ENCODE data around the gene CHML. TPM values are rescaled to one million over a fixed set of nuclear protein-coding genes. Genes with fewer than 3 reads are reported as not detected.
A peak's percentile ranks its signal among the peaks of the same experiment; 100 is the strongest.

CHML gene
- total RNA-seq, 1 donor, result 11.6 TPM

GRCh38 chr1:241608379-241609033, 31.7 kb downstream of the CHML start:
- H2AFZ ChIP-seq (ENCODE audit: low read length), result no peak overlapping the region
- H3K4me2 ChIP-seq (ENCODE audit: insufficient read depth, low read length), result peak overlapping the region; percentile 35
- TF ChIP-seq, protein P1, sequence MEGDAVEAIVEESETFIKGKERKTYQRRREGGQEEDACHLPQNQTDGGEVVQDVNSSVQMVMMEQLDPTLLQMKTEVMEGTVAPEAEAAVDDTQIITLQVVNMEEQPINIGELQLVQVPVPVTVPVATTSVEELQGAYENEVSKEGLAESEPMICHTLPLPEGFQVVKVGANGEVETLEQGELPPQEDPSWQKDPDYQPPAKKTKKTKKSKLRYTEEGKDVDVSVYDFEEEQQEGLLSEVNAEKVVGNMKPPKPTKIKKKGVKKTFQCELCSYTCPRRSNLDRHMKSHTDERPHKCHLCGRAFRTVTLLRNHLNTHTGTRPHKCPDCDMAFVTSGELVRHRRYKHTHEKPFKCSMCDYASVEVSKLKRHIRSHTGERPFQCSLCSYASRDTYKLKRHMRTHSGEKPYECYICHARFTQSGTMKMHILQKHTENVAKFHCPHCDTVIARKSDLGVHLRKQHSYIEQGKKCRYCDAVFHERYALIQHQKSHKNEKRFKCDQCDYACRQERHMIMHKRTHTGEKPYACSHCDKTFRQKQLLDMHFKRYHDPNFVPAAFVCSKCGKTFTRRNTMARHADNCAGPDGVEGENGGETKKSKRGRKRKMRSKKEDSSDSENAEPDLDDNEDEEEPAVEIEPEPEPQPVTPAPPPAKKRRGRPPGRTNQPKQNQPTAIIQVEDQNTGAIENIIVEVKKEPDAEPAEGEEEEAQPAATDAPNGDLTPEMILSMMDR (IDR thresholded peaks at IDR 0.05; ENCODE audit: extremely low read depth, low read depth, low read length), result no peak
- no peaks in the 10 kb centered on the region for H4K20me1 ChIP-seq (ENCODE audit: insufficient read depth, low read length)
- no peaks in the 10 kb centered on the region for H3K79me2 ChIP-seq (ENCODE audit: insufficient read depth, low read length)
- H3K36me3 ChIP-seq (ENCODE audit: insufficient read depth, low read length), result no peaks in the 10 kb centered on the region
- H3K4me1 ChIP-seq (ENCODE audit: insufficient read depth, low read length), result peaks cover 44% of the 10 kb centered on the region
- no peaks in the 10 kb centered on the region for H3K9me3 ChIP-seq (ENCODE audit: low read depth, low read length)
- DNase-seq (ENCODE audit: insufficient read length, low spot score, missing footprints), result no peak
- H3K4me3 ChIP-seq (ENCODE audit: insufficient read depth, low read length), result no peak overlapping the region
- H3K27me3 ChIP-seq (ENCODE audit: insufficient read depth, low read length), result no peaks in the 10 kb centered on the region
- H3K27ac ChIP-seq (ENCODE audit: low read depth, low read length), result peak overlapping the region; percentile 4

DNA sequence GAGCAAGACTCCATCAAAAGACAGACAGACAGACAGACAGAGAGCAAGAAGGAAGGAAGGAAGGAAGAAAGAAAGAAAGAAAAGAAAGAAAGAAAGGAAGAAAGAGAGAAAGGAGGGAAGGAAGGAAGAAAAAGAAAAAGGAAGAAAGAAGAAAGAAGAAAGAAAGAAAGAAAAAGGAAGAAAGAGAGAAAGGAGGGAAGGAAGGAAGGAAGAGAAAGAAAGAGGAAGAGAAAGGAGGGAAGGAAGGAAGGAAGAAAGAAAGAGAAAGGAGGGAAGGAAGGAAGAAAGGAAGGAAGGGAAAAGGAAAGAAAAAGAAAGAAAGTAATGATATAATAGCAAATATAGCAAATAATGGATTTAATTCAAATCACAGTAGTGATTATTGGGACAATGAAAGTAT, 32.7 kb downstream of the CHML start:
- Histone ChIP-seq H3K27ac (ENCODE audit: low read depth, low read length) (no peak overlapping the region), H3K9me3 (ENCODE audit: low read depth, low read length) (no peaks in the 10 kb centered on the region), H3K4me1 (ENCODE audit: insufficient read depth, low read length) (peaks cover 47% of the 10 kb centered on the region), H3K36me3 (ENCODE audit: insufficient read depth, low read length) (no peaks in the 10 kb centered on the region), H3K4me3 (ENCODE audit: insufficient read depth, low read length) (no peak overlapping the region), H4K20me1 (ENCODE audit: insufficient read depth, low read length) (no peaks in the 10 kb centered on the region), H3K4me2 (ENCODE audit: insufficient read depth, low read length) (no peak overlapping the region), H3K79me2 (ENCODE audit: insufficient read depth, low read length) (no peaks in the 10 kb centered on the region), H2AFZ (ENCODE audit: low read length) (no peak overlapping the region), H3K27me3 (ENCODE audit: insufficient read depth, low read length) (no peaks in the 10 kb centered on the region)
- no peak for DNase-seq (ENCODE audit: insufficient read length, low spot score, missing footprints)
- TF ChIP-seq, protein P1 (IDR thresholded peaks at IDR 0.05; ENCODE audit: extremely low read depth, low read depth, low read length), result no peak

- H3K79me2 ChIP-seq (ENCODE audit: insufficient read depth, low read length), result no peaks in the 10 kb centered on the region
- no peaks in the 10 kb centered on the region for H3K27me3 ChIP-seq (ENCODE audit: insufficient read depth, low read length)
- peak overlapping the region; percentile 27 for H3K4me2 ChIP-seq (ENCODE audit: insufficient read depth, low read length)
- H2AFZ ChIP-seq (ENCODE audit: low read length), result no peak overlapping the region
- no peak for DNase-seq (ENCODE audit: insufficient read length, low spot score, missing footprints)
- H4K20me1 ChIP-seq (ENCODE audit: insufficient read depth, low read length), result no peaks in the 10 kb centered on the region
- no peaks in the 10 kb centered on the region for H3K9me3 ChIP-seq (ENCODE audit: low read depth, low read length)
- no peak overlapping the region for H3K27ac ChIP-seq (ENCODE audit: low read depth, low read length)
- H3K4me3 ChIP-seq (ENCODE audit: insufficient read depth, low read length), result no peak overlapping the region
- no peaks in the 10 kb centered on the region for H3K36me3 ChIP-seq (ENCODE audit: insufficient read depth, low read length)
- TF ChIP-seq, protein P1 (IDR thresholded peaks at IDR 0.05; ENCODE audit: extremely low read depth, low read depth, low read length), result no peak
- H3K4me1 ChIP-seq (ENCODE audit: insufficient read depth, low read length), result peaks cover 39% of the 10 kb centered on the region
Measured at GRCh38 chr1:241606544-241606943, 33.6 kb downstream of the CHML start.

DNA sequence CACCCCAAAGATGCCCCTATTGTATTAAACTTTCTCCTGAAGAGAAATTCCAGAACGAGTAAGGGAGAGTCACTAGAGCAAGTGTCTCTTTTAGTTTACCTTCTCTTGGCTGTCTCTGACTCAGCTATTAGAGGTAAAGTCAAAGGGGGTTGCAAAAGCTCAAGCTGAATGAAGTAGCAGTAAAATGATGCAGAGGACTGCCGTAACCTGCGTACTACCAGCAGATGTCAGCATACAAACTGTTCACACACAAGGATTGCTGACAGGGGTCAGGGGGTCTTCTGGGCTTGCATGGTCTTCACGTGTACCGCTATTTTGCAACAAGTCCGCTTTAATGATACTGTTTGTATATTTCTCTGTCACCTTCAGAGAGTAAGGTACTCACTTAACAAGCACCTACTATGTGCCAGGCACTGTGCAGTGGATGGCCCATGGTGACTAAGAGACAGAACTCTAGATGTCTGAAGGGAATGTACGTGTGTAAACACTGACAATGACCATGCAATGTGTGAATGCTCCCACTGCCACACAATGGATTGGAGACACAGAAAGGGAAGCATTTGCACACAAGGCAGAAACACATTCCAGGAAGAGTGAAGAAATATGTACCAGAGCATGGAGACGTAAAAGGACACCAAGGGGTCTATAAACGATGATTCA, 34.9 kb downstream of the CHML start:
- Histone ChIP-seq H2AFZ (ENCODE audit: low read length) (no peak overlapping the region), H3K4me3 (ENCODE audit: insufficient read depth, low read length) (no peak overlapping the region), H3K79me2 (ENCODE audit: insufficient read depth, low read length) (no peaks in the 10 kb centered on the region), H3K27ac (ENCODE audit: low read depth, low read length) (no peak overlapping the region), H3K4me1 (ENCODE audit: insufficient read depth, low read length) (peaks cover 45% of the 10 kb centered on the region), H3K9me3 (ENCODE audit: low read depth, low read length) (no peaks in the 10 kb centered on the region), H3K27me3 (ENCODE audit: insufficient read depth, low read length) (no peaks in the 10 kb centered on the region), H4K20me1 (ENCODE audit: insufficient read depth, low read length) (no peaks in the 10 kb centered on the region), H3K36me3 (ENCODE audit: insufficient read depth, low read length) (no peaks in the 10 kb centered on the region), H3K4me2 (ENCODE audit: insufficient read depth, low read length) (no peak overlapping the region)
- no peak for DNase-seq (ENCODE audit: insufficient read length, low spot score, missing footprints)
- TF ChIP-seq, protein P1 (IDR thresholded peaks at IDR 0.05; ENCODE audit: extremely low read depth, low read depth, low read length), result peak; percentile 27
